Measurements from ENCODE around the gene VAC14. TPM values are rescaled to one million over a fixed set of nuclear protein-coding genes. Genes with fewer than 3 reads are reported as not detected.

Gene VAC14
- total RNA-seq, 1 experiment from 2014 or later: 35.3 TPM

DNA sequence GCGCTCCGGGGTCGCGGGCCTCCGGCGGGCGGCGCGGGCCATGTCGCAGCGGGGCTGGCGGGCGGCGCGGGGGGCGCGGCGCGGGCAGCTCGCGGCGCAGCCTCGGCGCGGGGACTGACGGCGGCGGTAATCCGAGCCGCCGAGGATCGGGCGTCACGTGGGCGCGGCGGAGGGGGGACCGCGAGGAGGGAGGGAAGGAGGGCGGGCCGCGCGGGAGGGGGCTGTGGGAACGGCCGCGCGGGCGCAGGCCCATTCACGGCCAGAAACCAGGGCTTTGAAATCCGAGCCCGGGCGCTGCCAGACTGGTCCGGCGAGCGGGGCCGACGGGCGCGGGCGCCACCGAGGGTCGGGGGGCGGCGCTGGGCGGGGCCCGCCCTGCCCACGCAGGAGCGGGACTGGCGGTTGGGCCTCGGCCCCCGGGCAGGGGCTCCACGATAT lies 115.0 kb downstream of the VAC14 start, which contains the start of gene MTSS2:
TSS of gene MTSS2 (minus strand) at position 116 of the 438 bp plus-strand sequence. CDS start 262 bp downstream, outside the sequence.
- peak; percentile 35 for DNase-seq (ENCODE audit: low read depth, low spot score)
- H3K9me3 ChIP-seq (ENCODE audit: control insufficient read depth in 1 of 2, insufficient read depth in 1 of 2, low read depth in 1 of 2, low read length in 2 of 2): no peaks in the 10 kb centered on the region
- no peaks in the 10 kb centered on the region for H3K27me3 ChIP-seq (ENCODE audit: insufficient read depth, low read length)
- H4K20me1 ChIP-seq (ENCODE audit: insufficient read depth): no peaks in the 10 kb centered on the region
- intact Hi-C loops (cut with micrococcal nuclease): no loop called here
- peak; percentile 77 for ATAC-seq
- CTCF ChIA-PET: interaction anchor here (1.9 kb wide), 1 partner anchor 85 kb away, joined by 11 read pairs; no protein-coding TSS in a partner anchor
- H3K4me1 ChIP-seq (ENCODE audit: control insufficient read depth in 1 of 2, insufficient read depth in 2 of 2, low read length in 2 of 2): peaks cover 39 to 60% of the 10 kb centered on the region in 2 experiments
- RAD21 ChIA-PET (ENCODE audit: low non-redundant PET in 1 of 2, low total read pairs in 2 of 2, uncharacterized antibody in 2 of 2, unreplicated experiment in 2 of 2): interaction anchor here in 1 of 2 experiments (2.1 kb wide), 1 partner anchor 85 kb away, joined by 6 read pairs; no protein-coding TSS in a partner anchor
- BruUV-seq (replicated peaks): no TSS peak
- H2AFZ ChIP-seq (ENCODE audit: low read depth, low read length, poor library complexity, severe bottlenecking): no peak within 1 kb of the TSS
- peak within 1 kb of the TSS; percentile 78; the same call in 1 of the 2 replicates for H3K27ac ChIP-seq (ENCODE audit: low read depth, low read length)
- H3K79me2 ChIP-seq (ENCODE audit: insufficient read depth, low read length): peaks cover 45% of the 10 kb centered on the region
- POLR2A ChIA-PET: no interaction called here
- peak within 1 kb of the TSS; percentile 86 for H3K4me2 ChIP-seq (ENCODE audit: low read length)
- TF ChIP-seq, protein P1, sequence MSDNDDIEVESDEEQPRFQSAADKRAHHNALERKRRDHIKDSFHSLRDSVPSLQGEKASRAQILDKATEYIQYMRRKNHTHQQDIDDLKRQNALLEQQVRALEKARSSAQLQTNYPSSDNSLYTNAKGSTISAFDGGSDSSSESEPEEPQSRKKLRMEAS (IDR thresholded peaks at IDR 0.05): peak; percentile 68; the same call in 1 of the 2 replicates
- TF ChIP-seq, protein P2, sequence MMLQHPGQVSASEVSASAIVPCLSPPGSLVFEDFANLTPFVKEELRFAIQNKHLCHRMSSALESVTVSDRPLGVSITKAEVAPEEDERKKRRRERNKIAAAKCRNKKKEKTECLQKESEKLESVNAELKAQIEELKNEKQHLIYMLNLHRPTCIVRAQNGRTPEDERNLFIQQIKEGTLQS (IDR thresholded peaks at IDR 0.05): no peak
- TF ChIP-seq JUND (IDR thresholded peaks at IDR 0.05): no peak
- no peak for TF ChIP-seq SIN3A (IDR thresholded peaks at IDR 0.05; ENCODE audit: low read depth)
- TF ChIP-seq SP1 (IDR thresholded peaks at IDR 0.05; ENCODE audit: low read depth): no peak
- TF ChIP-seq, protein P3, sequence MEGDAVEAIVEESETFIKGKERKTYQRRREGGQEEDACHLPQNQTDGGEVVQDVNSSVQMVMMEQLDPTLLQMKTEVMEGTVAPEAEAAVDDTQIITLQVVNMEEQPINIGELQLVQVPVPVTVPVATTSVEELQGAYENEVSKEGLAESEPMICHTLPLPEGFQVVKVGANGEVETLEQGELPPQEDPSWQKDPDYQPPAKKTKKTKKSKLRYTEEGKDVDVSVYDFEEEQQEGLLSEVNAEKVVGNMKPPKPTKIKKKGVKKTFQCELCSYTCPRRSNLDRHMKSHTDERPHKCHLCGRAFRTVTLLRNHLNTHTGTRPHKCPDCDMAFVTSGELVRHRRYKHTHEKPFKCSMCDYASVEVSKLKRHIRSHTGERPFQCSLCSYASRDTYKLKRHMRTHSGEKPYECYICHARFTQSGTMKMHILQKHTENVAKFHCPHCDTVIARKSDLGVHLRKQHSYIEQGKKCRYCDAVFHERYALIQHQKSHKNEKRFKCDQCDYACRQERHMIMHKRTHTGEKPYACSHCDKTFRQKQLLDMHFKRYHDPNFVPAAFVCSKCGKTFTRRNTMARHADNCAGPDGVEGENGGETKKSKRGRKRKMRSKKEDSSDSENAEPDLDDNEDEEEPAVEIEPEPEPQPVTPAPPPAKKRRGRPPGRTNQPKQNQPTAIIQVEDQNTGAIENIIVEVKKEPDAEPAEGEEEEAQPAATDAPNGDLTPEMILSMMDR (IDR thresholded peaks at IDR 0.05 in 2 of 3, conservative IDR thresholded peaks at IDR 0.05 in 1 of 3; ENCODE audit: borderline replicate concordance in 1 of 3, insufficient read depth in 1 of 3, low read depth in 2 of 3, low read length in 2 of 3): no peak
- peak; percentile 90 for TF ChIP-seq TCF7L2 (IDR thresholded peaks at IDR 0.05; ENCODE audit: borderline replicate concordance, extremely low read depth, insufficient read depth, insufficient read length)
- no peak for TF ChIP-seq EZH2 (IDR thresholded peaks at IDR 0.05)
- no peak for TF ChIP-seq EZH2phosphoT487 (IDR thresholded peaks at IDR 0.05; ENCODE audit: borderline replicate concordance)
- TF ChIP-seq, protein P4, sequence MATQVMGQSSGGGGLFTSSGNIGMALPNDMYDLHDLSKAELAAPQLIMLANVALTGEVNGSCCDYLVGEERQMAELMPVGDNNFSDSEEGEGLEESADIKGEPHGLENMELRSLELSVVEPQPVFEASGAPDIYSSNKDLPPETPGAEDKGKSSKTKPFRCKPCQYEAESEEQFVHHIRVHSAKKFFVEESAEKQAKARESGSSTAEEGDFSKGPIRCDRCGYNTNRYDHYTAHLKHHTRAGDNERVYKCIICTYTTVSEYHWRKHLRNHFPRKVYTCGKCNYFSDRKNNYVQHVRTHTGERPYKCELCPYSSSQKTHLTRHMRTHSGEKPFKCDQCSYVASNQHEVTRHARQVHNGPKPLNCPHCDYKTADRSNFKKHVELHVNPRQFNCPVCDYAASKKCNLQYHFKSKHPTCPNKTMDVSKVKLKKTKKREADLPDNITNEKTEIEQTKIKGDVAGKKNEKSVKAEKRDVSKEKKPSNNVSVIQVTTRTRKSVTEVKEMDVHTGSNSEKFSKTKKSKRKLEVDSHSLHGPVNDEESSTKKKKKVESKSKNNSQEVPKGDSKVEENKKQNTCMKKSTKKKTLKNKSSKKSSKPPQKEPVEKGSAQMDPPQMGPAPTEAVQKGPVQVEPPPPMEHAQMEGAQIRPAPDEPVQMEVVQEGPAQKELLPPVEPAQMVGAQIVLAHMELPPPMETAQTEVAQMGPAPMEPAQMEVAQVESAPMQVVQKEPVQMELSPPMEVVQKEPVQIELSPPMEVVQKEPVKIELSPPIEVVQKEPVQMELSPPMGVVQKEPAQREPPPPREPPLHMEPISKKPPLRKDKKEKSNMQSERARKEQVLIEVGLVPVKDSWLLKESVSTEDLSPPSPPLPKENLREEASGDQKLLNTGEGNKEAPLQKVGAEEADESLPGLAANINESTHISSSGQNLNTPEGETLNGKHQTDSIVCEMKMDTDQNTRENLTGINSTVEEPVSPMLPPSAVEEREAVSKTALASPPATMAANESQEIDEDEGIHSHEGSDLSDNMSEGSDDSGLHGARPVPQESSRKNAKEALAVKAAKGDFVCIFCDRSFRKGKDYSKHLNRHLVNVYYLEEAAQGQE (IDR thresholded peaks at IDR 0.05; ENCODE audit: low read depth): no peak
- TF ChIP-seq, protein P5, sequence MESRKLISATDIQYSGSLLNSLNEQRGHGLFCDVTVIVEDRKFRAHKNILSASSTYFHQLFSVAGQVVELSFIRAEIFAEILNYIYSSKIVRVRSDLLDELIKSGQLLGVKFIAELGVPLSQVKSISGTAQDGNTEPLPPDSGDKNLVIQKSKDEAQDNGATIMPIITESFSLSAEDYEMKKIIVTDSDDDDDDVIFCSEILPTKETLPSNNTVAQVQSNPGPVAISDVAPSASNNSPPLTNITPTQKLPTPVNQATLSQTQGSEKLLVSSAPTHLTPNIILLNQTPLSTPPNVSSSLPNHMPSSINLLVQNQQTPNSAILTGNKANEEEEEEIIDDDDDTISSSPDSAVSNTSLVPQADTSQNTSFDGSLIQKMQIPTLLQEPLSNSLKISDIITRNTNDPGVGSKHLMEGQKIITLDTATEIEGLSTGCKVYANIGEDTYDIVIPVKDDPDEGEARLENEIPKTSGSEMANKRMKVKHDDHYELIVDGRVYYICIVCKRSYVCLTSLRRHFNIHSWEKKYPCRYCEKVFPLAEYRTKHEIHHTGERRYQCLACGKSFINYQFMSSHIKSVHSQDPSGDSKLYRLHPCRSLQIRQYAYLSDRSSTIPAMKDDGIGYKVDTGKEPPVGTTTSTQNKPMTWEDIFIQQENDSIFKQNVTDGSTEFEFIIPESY (IDR thresholded peaks at IDR 0.05; ENCODE audit: extremely low read depth, insufficient replicate concordance, low read length): no peak
- TF ChIP-seq CEBPB (IDR thresholded peaks at IDR 0.05; ENCODE audit: low read depth): no peak
- TF ChIP-seq YY1 (IDR thresholded peaks at IDR 0.05; ENCODE audit: extremely low read depth, insufficient replicate concordance, low read depth, low read length): no peak
- no peak for TF ChIP-seq SRF (IDR thresholded peaks at IDR 0.05; ENCODE audit: low read depth)
- TF ChIP-seq RAD21 (IDR thresholded peaks at IDR 0.05; ENCODE audit: low read depth): no peak
- no peak for TF ChIP-seq ELF1 (IDR thresholded peaks at IDR 0.05; ENCODE audit: borderline replicate concordance, low read depth)
- peak; percentile 56 for TF ChIP-seq POLR2AphosphoS5 (IDR thresholded peaks at IDR 0.05; ENCODE audit: low read depth, low read length)
- no peak for TF ChIP-seq POLR2A (IDR thresholded peaks at IDR 0.05; ENCODE audit: borderline replicate concordance, extremely low read depth, insufficient read depth, insufficient read length)
- TF ChIP-seq ZFX (IDR thresholded peaks at IDR 0.05): peak; percentile 57; the same call in 1 of the 2 replicates
- peak within 1 kb of the TSS; percentile 90 for H3K9ac ChIP-seq (ENCODE audit: low read length)
- H3K9me2 ChIP-seq (ENCODE audit: insufficient read depth): no peaks in the 10 kb centered on the region
- 0 out of 4 replicates have a peak, but pooled peaks cover 0 to 4% of the 10 kb centered on the region in 2 experiments for H3K36me3 ChIP-seq (ENCODE audit: control insufficient read depth in 1 of 2, insufficient read depth in 2 of 2, low read length in 2 of 2)
- peak within 1 kb of the TSS; percentile 86 to 95 for H3K4me3 ChIP-seq (replicated peaks in 1 of 2; ENCODE audit: low read depth in 1 of 2, low read length in 2 of 2)
